ENCODE results near the gene DUSP2. TPM values are rescaled to one million over a fixed set of nuclear protein-coding genes. Genes with fewer than 3 reads are reported as not detected.

DUSP2 gene
- polyA plus RNA-seq, 3 donors: 48.4 to 392 (median 66.1) TPM

DNA sequence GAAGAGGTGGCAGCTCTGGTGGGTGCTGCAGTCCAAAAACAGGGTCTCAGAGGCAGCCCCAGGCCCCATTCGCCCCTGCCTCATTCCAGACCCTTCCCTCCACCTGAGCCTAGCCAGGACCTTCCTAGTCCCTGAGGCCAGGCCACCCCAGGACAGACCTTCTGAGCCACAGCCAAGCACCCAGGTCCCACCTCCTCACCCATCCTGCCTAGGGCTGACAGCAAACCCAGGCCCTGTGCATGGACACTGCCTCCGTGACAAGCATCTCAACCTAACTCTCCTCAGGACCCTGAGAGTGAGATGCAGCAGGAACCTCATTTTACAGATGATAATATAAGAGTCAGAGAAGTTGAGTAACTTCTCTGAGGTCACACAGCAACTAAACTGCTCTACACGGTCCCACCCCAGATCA, 44.3 kb downstream of the DUSP2 start:
- intact Hi-C loops (cut with micrococcal nuclease): no loop called here
- no peak overlapping the region for H2AFZ ChIP-seq (ENCODE audit: insufficient read depth, low read depth, low read length, poor library complexity, severe bottlenecking)
- peaks cover 11 to 13% of the 10 kb centered on the region in 2 donors for H3K9me3 ChIP-seq (replicated peaks in 1 of 2; ENCODE audit: control insufficient read depth in 1 of 2, insufficient read depth in 1 of 2, low read length in 2 of 2)
- H3K4me3 Mint-ChIP-seq: no peak overlapping the region
- H3K4me1 Mint-ChIP-seq: peaks cover 21% of the 10 kb centered on the region
- TF ChIP-seq, protein P1, sequence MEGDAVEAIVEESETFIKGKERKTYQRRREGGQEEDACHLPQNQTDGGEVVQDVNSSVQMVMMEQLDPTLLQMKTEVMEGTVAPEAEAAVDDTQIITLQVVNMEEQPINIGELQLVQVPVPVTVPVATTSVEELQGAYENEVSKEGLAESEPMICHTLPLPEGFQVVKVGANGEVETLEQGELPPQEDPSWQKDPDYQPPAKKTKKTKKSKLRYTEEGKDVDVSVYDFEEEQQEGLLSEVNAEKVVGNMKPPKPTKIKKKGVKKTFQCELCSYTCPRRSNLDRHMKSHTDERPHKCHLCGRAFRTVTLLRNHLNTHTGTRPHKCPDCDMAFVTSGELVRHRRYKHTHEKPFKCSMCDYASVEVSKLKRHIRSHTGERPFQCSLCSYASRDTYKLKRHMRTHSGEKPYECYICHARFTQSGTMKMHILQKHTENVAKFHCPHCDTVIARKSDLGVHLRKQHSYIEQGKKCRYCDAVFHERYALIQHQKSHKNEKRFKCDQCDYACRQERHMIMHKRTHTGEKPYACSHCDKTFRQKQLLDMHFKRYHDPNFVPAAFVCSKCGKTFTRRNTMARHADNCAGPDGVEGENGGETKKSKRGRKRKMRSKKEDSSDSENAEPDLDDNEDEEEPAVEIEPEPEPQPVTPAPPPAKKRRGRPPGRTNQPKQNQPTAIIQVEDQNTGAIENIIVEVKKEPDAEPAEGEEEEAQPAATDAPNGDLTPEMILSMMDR (IDR thresholded peaks at IDR 0.05): no peak
- H3K27me3 ChIP-seq (ENCODE audit: control insufficient read depth in 2 of 2, insufficient read depth in 2 of 2, low read length in 2 of 2): no peaks in the 10 kb centered on the region
- no peaks in the 10 kb centered on the region for H3K36me3 ChIP-seq (replicated peaks in 1 of 2; ENCODE audit: control insufficient read depth in 1 of 2, insufficient read depth in 2 of 2, low read length in 2 of 2)
- no peak overlapping the region for H3K4me3 ChIP-seq (replicated peaks in 1 of 3; ENCODE audit: low read depth in 2 of 3, low read length in 3 of 3)
- no peak overlapping the region for H3K27ac ChIP-seq (ENCODE audit: low read depth in 1 of 2, low read length in 2 of 2)
- H3K9ac ChIP-seq (ENCODE audit: insufficient read depth, low read length, poor library complexity, severe bottlenecking): no peak overlapping the region
- no peaks in the 10 kb centered on the region for H3K79me2 ChIP-seq (ENCODE audit: insufficient read depth, low read length)
- DNase-seq: peak in 1 of 3 donors; percentile 2
- WGBS (ENCODE audit: insufficient coverage): 88% methylated on average over 1 of the region's 3 CpGs
- H3K4me1 ChIP-seq (ENCODE audit: control insufficient read depth in 1 of 2, insufficient read depth in 2 of 2, low read length in 2 of 2): peaks cover 6 to 24% of the 10 kb centered on the region in 2 donors
- peaks cover 10 to 14% (median 13%) of the 10 kb centered on the region in 7 donors for H3K9me3 Mint-ChIP-seq
- no peak overlapping the region for H3K27ac Mint-ChIP-seq
- no peak overlapping the region for H3K4me2 ChIP-seq (replicated peaks; ENCODE audit: extremely low read depth, low read length, poor library complexity, severe bottlenecking)
- no peaks in the 10 kb centered on the region for H4K20me1 ChIP-seq (ENCODE audit: insufficient read depth, low read length)
- no peaks in the 10 kb centered on the region for H3K36me3 Mint-ChIP-seq
- peaks cover 0 to 6% (median 0%) of the 10 kb centered on the region in 3 donors for H3K27me3 Mint-ChIP-seq (ENCODE audit: low read depth in 3 of 3)

DNA sequence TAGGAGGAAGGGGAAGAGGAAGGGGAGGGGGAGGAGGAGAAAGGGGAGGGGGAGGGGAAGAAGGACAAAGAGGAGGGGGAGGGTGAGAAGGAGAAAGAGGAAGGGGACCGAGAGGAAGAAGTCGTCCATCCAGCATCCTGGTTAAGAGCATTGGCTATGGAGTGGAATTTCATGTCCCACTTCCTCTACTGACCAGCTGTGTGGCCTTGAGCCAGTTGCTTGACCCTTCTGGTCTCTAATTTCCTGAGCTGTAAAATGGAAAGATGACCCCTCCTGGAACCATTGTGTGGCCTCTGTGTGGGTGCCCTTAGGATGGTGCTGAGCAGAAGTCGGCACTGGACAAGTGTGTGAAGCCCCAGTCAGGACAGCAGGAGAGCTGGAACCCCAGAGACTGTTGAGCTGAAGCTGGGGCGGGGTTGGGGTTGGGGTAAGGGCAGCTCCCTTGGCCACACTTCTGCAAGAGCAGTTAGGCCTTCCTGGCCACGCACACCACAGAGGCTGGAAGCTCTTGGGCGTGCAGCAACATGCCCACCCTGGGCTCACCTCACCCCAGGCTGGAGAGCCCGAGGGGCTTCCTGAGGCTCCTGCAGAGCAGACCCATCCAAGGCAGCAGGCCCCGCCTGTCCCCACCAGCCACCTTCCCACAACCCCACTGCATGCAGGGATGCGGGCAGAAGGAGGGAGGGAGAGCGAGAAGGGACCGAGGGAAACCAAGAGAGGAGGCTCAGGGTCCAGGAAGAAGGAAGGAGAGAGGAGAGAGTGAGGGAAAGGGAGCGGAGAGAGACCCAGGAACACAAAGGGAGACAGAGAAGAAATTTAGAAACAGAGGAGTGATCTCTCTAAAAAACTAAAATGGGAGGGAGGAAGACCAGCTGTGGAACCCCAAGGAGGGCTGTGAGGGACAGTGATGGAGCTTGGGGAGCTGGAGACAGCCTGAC, 45.1 kb downstream of the DUSP2 start:
- Mint-ChIP-seq H3K4me3 (no peak overlapping the region), H3K9me3 (peaks cover 3 to 7% (median 5%) of the 10 kb centered on the region in 7 donors), H3K4me1 (peaks cover 21% of the 10 kb centered on the region), H3K27me3 (ENCODE audit: low read depth in 3 of 3) (peaks cover 0 to under 1% (median 0%) of the 10 kb centered on the region in 3 donors), H3K36me3 (no peaks in the 10 kb centered on the region), H3K27ac (no peak overlapping the region)
- H3K9ac ChIP-seq (ENCODE audit: insufficient read depth, low read length, poor library complexity, severe bottlenecking): no peak overlapping the region
- no peak overlapping the region for H3K4me2 ChIP-seq (replicated peaks; ENCODE audit: extremely low read depth, low read length, poor library complexity, severe bottlenecking)
- intact Hi-C loops (cut with micrococcal nuclease): no loop called here
- TF ChIP-seq, protein P1 (IDR thresholded peaks at IDR 0.05): no peak
- DNase-seq: peak in 1 of 3 donors; percentile 10
- H2AFZ ChIP-seq (ENCODE audit: insufficient read depth, low read depth, low read length, poor library complexity, severe bottlenecking): no peak overlapping the region
- no peak overlapping the region for H3K27ac ChIP-seq (ENCODE audit: low read depth in 1 of 2, low read length in 2 of 2)
- no peaks in the 10 kb centered on the region for H3K36me3 ChIP-seq (replicated peaks in 1 of 2; ENCODE audit: control insufficient read depth in 1 of 2, insufficient read depth in 2 of 2, low read length in 2 of 2)
- H3K9me3 ChIP-seq (replicated peaks in 1 of 2; ENCODE audit: control insufficient read depth in 1 of 2, insufficient read depth in 1 of 2, low read length in 2 of 2): peaks cover 3 to 5% of the 10 kb centered on the region in 2 donors
- H3K4me3 ChIP-seq (replicated peaks in 1 of 3; ENCODE audit: low read depth in 2 of 3, low read length in 3 of 3): no peak overlapping the region
- no peaks in the 10 kb centered on the region for H3K27me3 ChIP-seq (ENCODE audit: control insufficient read depth in 2 of 2, insufficient read depth in 2 of 2, low read length in 2 of 2)
- H4K20me1 ChIP-seq (ENCODE audit: insufficient read depth, low read length): no peaks in the 10 kb centered on the region
- H3K4me1 ChIP-seq (ENCODE audit: control insufficient read depth in 1 of 2, insufficient read depth in 2 of 2, low read length in 2 of 2): peaks cover 6 to 24% of the 10 kb centered on the region in 2 donors
- WGBS (ENCODE audit: insufficient coverage): 66% methylated on average over 7 of the region's 12 CpGs
- no peaks in the 10 kb centered on the region for H3K79me2 ChIP-seq (ENCODE audit: insufficient read depth, low read length)
